GM23338 (cell line): ENCODE data around the gene ALDH2. TPM values are rescaled to one million over a fixed set of nuclear protein-coding genes. Genes with fewer than 3 reads are reported as not detected.

Source experiments
- ATAC-seq: fragments of 200-7000 bp; cut with Tn5 transposase; 3 replicates; pipeline ENCODE4 v1.9.1; 2020
- DNase-seq: peaks from one replicate; pipeline ENCODE4 v3.0.0-alpha.2; 2015; ENCODE audit warnings: low spot score
- H2AFZ ChIP-seq: fragments of 200-600 bp; sonication (generic); 2 replicates; pipeline ENCODE4 v1.8.0; 2016; ENCODE audit warnings: antibody characterized with exemption, mild to moderate bottlenecking, moderate library complexity
- H3F3A ChIP-seq: fragments of 200-600 bp; sonication (generic); replicated peaks from 2 replicates; pipeline ENCODE4 v1.8.0; 2017; ENCODE audit warnings: antibody characterized with exemption, mixed run types, low read depth
- H3K27ac ChIP-seq: fragments of 200-600 bp; sonication (generic); 2 replicates; pipeline ENCODE4 v1.6.1; 2016; ENCODE audit warnings: low read depth
- H3K27me3 ChIP-seq: fragments of 200-600 bp; sonication (generic); 2 replicates; pipeline ENCODE4 v1.8.0; 2016; ENCODE audit warnings: mild to moderate bottlenecking, mixed run types, moderate library complexity; ENCODE audit not compliant: insufficient read depth
- H3K36me3 ChIP-seq: fragments of 200-600 bp; sonication (generic); 2 replicates; pipeline ENCODE4 v1.8.0; 2016; ENCODE audit warnings: mild to moderate bottlenecking; ENCODE audit not compliant: insufficient read depth
- H3K4me1 ChIP-seq: fragments of 200-600 bp; sonication (generic); 2 replicates; pipeline ENCODE4 v1.8.0; 2016; ENCODE audit warnings: mild to moderate bottlenecking, moderate library complexity; ENCODE audit not compliant: insufficient read depth
- H3K4me2 ChIP-seq: fragments of 200-600 bp; sonication (generic); 2 replicates; pipeline ENCODE4 v1.7.1; 2017; ENCODE audit warnings: mixed run types
- H3K4me3 ChIP-seq: fragments of 200-600 bp; sonication (generic); 2 replicates; pipeline ENCODE4 v1.6.1; 2016; ENCODE audit warnings: mixed run types
- H3K79me2 ChIP-seq: fragments of 200-600 bp; sonication (generic); replicated peaks from 2 replicates; pipeline ENCODE4 v1.8.0; 2017; ENCODE audit warnings: mild to moderate bottlenecking; ENCODE audit not compliant: insufficient read depth
- H3K9me2 ChIP-seq: fragments of 200-600 bp; sonication (generic); 2 replicates; pipeline ENCODE4 v1.8.0; 2017; ENCODE audit not compliant: insufficient read depth
- H4K20me1 ChIP-seq: fragments of 200-600 bp; sonication (generic); replicated peaks from 2 replicates; pipeline ENCODE4 v1.8.0; 2017; ENCODE audit warnings: mild to moderate bottlenecking; ENCODE audit not compliant: insufficient read depth
- H3K27ac Mint-ChIP-seq: 2 replicates; pipeline ENCODE4 v1.8.0; 2020; ENCODE audit warnings: inconsistent platforms, mild to moderate bottlenecking, moderate library complexity, mixed read lengths
- H3K27me3 Mint-ChIP-seq: 3 replicates; pipeline ENCODE4 v1.8.0; 2022; ENCODE audit warnings: low read depth, mild to moderate bottlenecking, moderate library complexity, mixed read lengths, inconsistent platforms; ENCODE audit not compliant: insufficient read depth, poor library complexity
- H3K36me3 Mint-ChIP-seq: 3 replicates; pipeline ENCODE4 v1.8.0; 2021; ENCODE audit warnings: low read depth, mild to moderate bottlenecking, inconsistent platforms, moderate library complexity, mixed read lengths
- H3K4me1 Mint-ChIP-seq: 3 replicates; pipeline ENCODE4 v1.8.0; 2020; ENCODE audit warnings: mild to moderate bottlenecking, inconsistent platforms, mixed read lengths
- H3K4me3 Mint-ChIP-seq: 3 replicates; pipeline ENCODE4 v1.8.0; 2021; ENCODE audit warnings: moderate library complexity, mild to moderate bottlenecking, inconsistent platforms, mixed read lengths
- H3K9me3 Mint-ChIP-seq: 3 replicates; pipeline ENCODE4 v1.8.0; 2020; ENCODE audit warnings: moderate library complexity, mild to moderate bottlenecking, inconsistent platforms, mixed read lengths
- CREB1 ChIP-seq: fragments of 250-450 bp; sonication (Bioruptor Pico); IDR thresholded peaks from 2 replicates; pipeline ENCODE4 v1.5.0; 2020; ENCODE audit warnings: low read depth, mild to moderate bottlenecking, moderate library complexity
- CTCF ChIP-seq, 2 experiments: fragments of 200-600 bp in 1 of 2; sonication (generic) in 1 of 2; conservative IDR thresholded peaks; 2 replicates each; pipeline versions ENCODE4 v1.5.1 to v1.6.1; 2016 to 2017; ENCODE audit warnings: antibody characterized with exemption in 2 of 2, low read depth in 2 of 2, mild to moderate bottlenecking in 2 of 2, moderate library complexity in 1 of 2
- ETS1 ChIP-seq: IDR thresholded peaks from 2 replicates; pipeline ENCODE4 v1.6.1; 2016; ENCODE audit warnings: antibody characterized with exemption
- EZH2 ChIP-seq: fragments of 200-600 bp; sonication (generic); IDR thresholded peaks from one replicate; pipeline ENCODE4 v1.8.0; 2017; ENCODE audit warnings: antibody characterized with exemption, mild to moderate bottlenecking, low read depth; ENCODE audit not compliant: unreplicated experiment
- EZH2phosphoT487 ChIP-seq: fragments of 200-600 bp; sonication (generic); IDR thresholded peaks from one replicate; pipeline ENCODE4 v1.8.1; 2018; ENCODE audit warnings: antibody characterized with exemption; ENCODE audit not compliant: unreplicated experiment
- JUNB ChIP-seq: IDR thresholded peaks from one replicate; pipeline ENCODE4 v1.6.1; 2016; ENCODE audit warnings: antibody characterized with exemption; ENCODE audit not compliant: unreplicated experiment
- NANOG ChIP-seq: IDR thresholded peaks from 2 replicates; pipeline ENCODE4 v1.6.1; 2016; ENCODE audit warnings: antibody characterized with exemption, borderline replicate concordance
- POLR2AphosphoS5 ChIP-seq: IDR thresholded peaks from 2 replicates; pipeline ENCODE4 v1.6.1; 2016; ENCODE audit warnings: antibody characterized with exemption, low read depth
- REST ChIP-seq: IDR thresholded peaks from one replicate; pipeline ENCODE4 v1.6.1; 2018; ENCODE audit warnings: antibody characterized with exemption; ENCODE audit not compliant: unreplicated experiment
- STAT1 ChIP-seq: IDR thresholded peaks from one replicate; pipeline ENCODE4 v1.6.1; 2016; ENCODE audit warnings: antibody characterized with exemption; ENCODE audit not compliant: unreplicated experiment
- ZNF114 ChIP-seq: fragments of 250-450 bp; sonication (Bioruptor Pico); IDR thresholded peaks from 2 replicates; pipeline ENCODE4 v1.5.0; 2020; ENCODE audit warnings: mild to moderate bottlenecking, moderate library complexity
- ZNF331 ChIP-seq: fragments of 250-450 bp; sonication (Bioruptor Pico); IDR thresholded peaks from 2 replicates; pipeline ENCODE4 v1.5.0; 2020; ENCODE audit warnings: low read depth, mild to moderate bottlenecking, moderate library complexity
- polyA plus RNA-seq: library from polyadenylated mRNA; unstranded; fragments of >200 nt; fragmentation: Nextera tagmentation; extraction: Ambion mirVana; gene quantifications from 2 replicates; pipeline ENCODE4 v1.2.1, GENCODE V29; 2016
- total RNA-seq: library from RNA; depleted of rRNA; stranded (reverse); fragments of >200 nt; shearing (Covaris generic); gene quantifications from 2 replicates; pipeline ENCODE4 v1.2.3, GENCODE V29; 2014
- TF ChIP-seq, protein P1 (sequence below): fragments of 250-450 bp; sonication (Bioruptor Pico); IDR thresholded peaks from 2 replicates; pipeline ENCODE4 v1.5.0; 2020; ENCODE audit warnings: mild to moderate bottlenecking, moderate library complexity

ALDH2 gene
- total and polyA plus RNA-seq, 2 experiments from 2014 or later = 14.9 to 50.5 TPM

GRCh38 chr12:111777345-111778045 is 10.8 kb downstream of the ALDH2 start:
- no peak for TF ChIP-seq CTCF (conservative IDR thresholded peaks at IDR 0.05; ENCODE audit: low read depth in 2 of 2)
- TF ChIP-seq EZH2phosphoT487 = no peak
- no peak for TF ChIP-seq ETS1
- no peak for TF ChIP-seq ZNF331 (CRISPR knock-in tag)
- no peak for TF ChIP-seq JUNB
- no peak for TF ChIP-seq STAT1
- no peak for TF ChIP-seq CREB1
- TF ChIP-seq REST = no peak
- no peak for TF ChIP-seq POLR2AphosphoS5
- TF ChIP-seq EZH2 = no peak
- TF ChIP-seq ZNF114 (CRISPR knock-in tag) = no peak
- TF ChIP-seq NANOG = no peak
- TF ChIP-seq, protein P1, sequence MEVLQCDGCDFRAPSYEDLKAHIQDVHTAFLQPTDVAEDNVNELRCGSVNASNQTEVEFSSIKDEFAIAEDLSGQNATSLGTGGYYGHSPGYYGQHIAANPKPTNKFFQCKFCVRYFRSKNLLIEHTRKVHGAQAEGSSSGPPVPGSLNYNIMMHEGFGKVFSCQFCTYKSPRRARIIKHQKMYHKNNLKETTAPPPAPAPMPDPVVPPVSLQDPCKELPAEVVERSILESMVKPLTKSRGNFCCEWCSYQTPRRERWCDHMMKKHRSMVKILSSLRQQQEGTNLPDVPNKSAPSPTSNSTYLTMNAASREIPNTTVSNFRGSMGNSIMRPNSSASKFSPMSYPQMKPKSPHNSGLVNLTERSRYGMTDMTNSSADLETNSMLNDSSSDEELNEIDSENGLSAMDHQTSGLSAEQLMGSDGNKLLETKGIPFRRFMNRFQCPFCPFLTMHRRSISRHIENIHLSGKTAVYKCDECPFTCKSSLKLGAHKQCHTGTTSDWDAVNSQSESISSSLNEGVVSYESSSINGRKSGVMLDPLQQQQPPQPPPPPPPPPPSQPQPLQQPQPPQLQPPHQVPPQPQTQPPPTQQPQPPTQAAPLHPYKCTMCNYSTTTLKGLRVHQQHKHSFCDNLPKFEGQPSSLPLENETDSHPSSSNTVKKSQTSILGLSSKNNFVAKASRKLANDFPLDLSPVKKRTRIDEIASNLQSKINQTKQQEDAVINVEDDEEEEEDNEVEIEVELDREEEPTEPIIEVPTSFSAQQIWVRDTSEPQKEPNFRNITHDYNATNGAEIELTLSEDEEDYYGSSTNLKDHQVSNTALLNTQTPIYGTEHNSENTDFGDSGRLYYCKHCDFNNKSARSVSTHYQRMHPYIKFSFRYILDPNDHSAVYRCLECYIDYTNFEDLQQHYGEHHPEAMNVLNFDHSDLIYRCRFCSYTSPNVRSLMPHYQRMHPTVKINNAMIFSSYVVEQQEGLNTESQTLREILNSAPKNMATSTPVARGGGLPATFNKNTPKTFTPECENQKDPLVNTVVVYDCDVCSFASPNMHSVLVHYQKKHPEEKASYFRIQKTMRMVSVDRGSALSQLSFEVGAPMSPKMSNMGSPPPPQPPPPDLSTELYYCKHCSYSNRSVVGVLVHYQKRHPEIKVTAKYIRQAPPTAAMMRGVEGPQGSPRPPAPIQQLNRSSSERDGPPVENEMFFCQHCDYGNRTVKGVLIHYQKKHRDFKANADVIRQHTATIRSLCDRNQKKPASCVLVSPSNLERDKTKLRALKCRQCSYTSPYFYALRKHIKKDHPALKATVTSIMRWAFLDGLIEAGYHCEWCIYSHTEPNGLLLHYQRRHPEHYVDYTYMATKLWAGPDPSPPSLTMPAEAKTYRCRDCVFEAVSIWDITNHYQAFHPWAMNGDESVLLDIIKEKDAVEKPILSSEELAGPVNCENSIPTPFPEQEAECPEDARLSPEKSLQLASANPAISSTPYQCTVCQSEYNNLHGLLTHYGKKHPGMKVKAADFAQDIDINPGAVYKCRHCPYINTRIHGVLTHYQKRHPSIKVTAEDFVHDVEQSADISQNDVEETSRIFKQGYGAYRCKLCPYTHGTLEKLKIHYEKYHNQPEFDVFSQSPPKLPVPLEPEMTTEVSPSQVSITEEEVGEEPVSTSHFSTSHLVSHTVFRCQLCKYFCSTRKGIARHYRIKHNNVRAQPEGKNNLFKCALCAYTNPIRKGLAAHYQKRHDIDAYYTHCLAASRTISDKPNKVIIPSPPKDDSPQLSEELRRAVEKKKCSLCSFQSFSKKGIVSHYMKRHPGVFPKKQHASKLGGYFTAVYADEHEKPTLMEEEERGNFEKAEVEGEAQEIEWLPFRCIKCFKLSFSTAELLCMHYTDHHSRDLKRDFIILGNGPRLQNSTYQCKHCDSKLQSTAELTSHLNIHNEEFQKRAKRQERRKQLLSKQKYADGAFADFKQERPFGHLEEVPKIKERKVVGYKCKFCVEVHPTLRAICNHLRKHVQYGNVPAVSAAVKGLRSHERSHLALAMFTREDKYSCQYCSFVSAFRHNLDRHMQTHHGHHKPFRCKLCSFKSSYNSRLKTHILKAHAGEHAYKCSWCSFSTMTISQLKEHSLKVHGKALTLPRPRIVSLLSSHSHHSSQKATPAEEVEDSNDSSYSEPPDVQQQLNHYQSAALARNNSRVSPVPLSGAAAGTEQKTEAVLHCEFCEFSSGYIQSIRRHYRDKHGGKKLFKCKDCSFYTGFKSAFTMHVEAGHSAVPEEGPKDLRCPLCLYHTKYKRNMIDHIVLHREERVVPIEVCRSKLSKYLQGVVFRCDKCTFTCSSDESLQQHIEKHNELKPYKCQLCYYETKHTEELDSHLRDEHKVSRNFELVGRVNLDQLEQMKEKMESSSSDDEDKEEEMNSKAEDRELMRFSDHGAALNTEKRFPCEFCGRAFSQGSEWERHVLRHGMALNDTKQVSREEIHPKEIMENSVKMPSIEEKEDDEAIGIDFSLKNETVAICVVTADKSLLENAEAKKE (CRISPR knock-in tag) = no peak
- 0 out of 2 replicates have a peak, but pooled peaks cover 5% of the 10 kb centered on the region for H3K36me3 ChIP-seq
- Mint-ChIP-seq H3K4me3 (no peak overlapping the region), H3K36me3 (peaks cover 47% of the 10 kb centered on the region), H3K4me1 (peaks cover 18% of the 10 kb centered on the region), H3K9me3 (peaks cover 11% of the 10 kb centered on the region; the same call in 2 of the 3 replicates), H3K27ac (no peak overlapping the region), H3K27me3 (peaks cover 6% of the 10 kb centered on the region)
- ATAC-seq (no peak), DNase-seq (no peak)
- no peak overlapping the region for H3K4me3 ChIP-seq
- H3K79me2 ChIP-seq = 0 out of 2 replicates have a peak, but pooled peaks cover 8% of the 10 kb centered on the region
- H3F3A ChIP-seq = no peaks in the 10 kb centered on the region
- no peaks in the 10 kb centered on the region for H3K9me2 ChIP-seq
- H3K27ac ChIP-seq = no peak overlapping the region
- no peaks in the 10 kb centered on the region for H3K27me3 ChIP-seq
- peaks cover 7% of the 10 kb centered on the region; the same call in 1 of the 2 replicates for H3K4me1 ChIP-seq
- H2AFZ ChIP-seq = no peak overlapping the region
- no peak overlapping the region for H3K4me2 ChIP-seq
- peaks cover 4% of the 10 kb centered on the region; the same call in 1 of the 2 replicates for H4K20me1 ChIP-seq
